ENCODE data around the gene SEPTIN5.

Gene SEPTIN5

GRCh38 chr22:19761725-19762567 is 47.6 kb downstream of the SEPTIN5 start:
- no peak for DNase-seq (ENCODE audit: low spot score)

- no peak for DNase-seq (ENCODE audit: low spot score)
Observed at GRCh38 chr22:19762568-19763457, 48.5 kb downstream of the SEPTIN5 start.

- no peak for DNase-seq (ENCODE audit: low spot score)
Observed at GRCh38 chr22:19763458-19764298, 49.4 kb downstream of the SEPTIN5 start.

- DNase-seq (ENCODE audit: low spot score) = no peak
Observed at GRCh38 chr22:19764299-19764593, 49.9 kb downstream of the SEPTIN5 start.

- no peak for DNase-seq (ENCODE audit: low spot score)
Observed at GRCh38 chr22:19764636-19765476, 50.6 kb downstream of the SEPTIN5 start.

GRCh38 chr22:19765477-19766239 is 51.4 kb downstream of the SEPTIN5 start:
- no peak for DNase-seq (ENCODE audit: low spot score)

- DNase-seq (ENCODE audit: low spot score) = no peak
Observed at GRCh38 chr22:19766240-19766510, 51.9 kb downstream of the SEPTIN5 start.

GRCh38 chr22:19766511-19767426 is 52.5 kb downstream of the SEPTIN5 start:
- no peak for DNase-seq (ENCODE audit: low spot score)

GRCh38 chr22:19767427-19768341 is 53.4 kb downstream of the SEPTIN5 start:
- DNase-seq (ENCODE audit: low spot score) = peak; percentile 66

- no peak for DNase-seq (ENCODE audit: low spot score)
Observed at GRCh38 chr22:19769393-19769715, 55.1 kb downstream of the SEPTIN5 start.

GRCh38 chr22:19770349-19771220 is 56.3 kb downstream of the SEPTIN5 start:
- DNase-seq (ENCODE audit: low spot score) = no peak

GRCh38 chr22:19772422-19772672 is 58.0 kb downstream of the SEPTIN5 start:
- no peak for DNase-seq (ENCODE audit: low spot score)

All from iPS-NIHi11 (cell line).